Liver (tissue), 9 donors: Measurements from ENCODE around the gene PPP1R26. TPM values are rescaled to one million over a fixed set of nuclear protein-coding genes. Genes with fewer than 3 reads are reported as not detected.

Experiments used
- DNase-seq: peaks from one replicate; pipeline ENCODE4 v3.0.0-alpha.2; 2017; ENCODE audit warnings: low spot score
- H3K27ac ChIP-seq, 2 donors: one replicate each; pipeline ENCODE4 v1.7.0; 2013; ENCODE audit warnings: inconsistent platforms in 2 of 2, low read length in 2 of 2, control low read depth in 1 of 2, low read depth in 1 of 2, mild to moderate bottlenecking in 1 of 2
- H3K27me3 ChIP-seq, 4 donors: one replicate each; pipeline versions ENCODE4 v1.6.1 to v1.7.0; 2013; ENCODE audit warnings: low read length in 3 of 4, inconsistent platforms in 1 of 4, mild to moderate bottlenecking in 1 of 4, moderate library complexity in 1 of 4; ENCODE audit not compliant: control insufficient read depth in 4 of 4, insufficient read depth in 4 of 4
- H3K36me3 ChIP-seq, 4 donors: one replicate each; pipeline versions ENCODE4 v1.6.1 to v1.7.0; 2013; ENCODE audit warnings: low read length in 3 of 4, mild to moderate bottlenecking in 3 of 4, low read depth in 1 of 4, moderate library complexity in 1 of 4; ENCODE audit not compliant: control insufficient read depth in 4 of 4, insufficient read depth in 3 of 4
- H3K4me1 ChIP-seq, 4 donors: one replicate each; pipeline versions ENCODE4 v1.6.1 to v1.7.0; 2013; ENCODE audit warnings: low read length in 3 of 4, mild to moderate bottlenecking in 3 of 4, moderate library complexity in 1 of 4; ENCODE audit not compliant: control insufficient read depth in 4 of 4, insufficient read depth in 4 of 4
- H3K4me3 ChIP-seq, 3 donors: one replicate each; pipeline versions ENCODE4 v1.6.1 to v1.7.0; 2013; ENCODE audit warnings: low read length in 3 of 3, control low read depth in 1 of 3, low read depth in 1 of 3, mild to moderate bottlenecking in 1 of 3
- H3K9ac ChIP-seq, 2 donors: one replicate each; pipeline ENCODE4 v1.7.0; 2013; ENCODE audit warnings: low read length in 2 of 2, mild to moderate bottlenecking in 2 of 2, moderate library complexity in 2 of 2, control low read depth in 1 of 2, low read depth in 1 of 2
- H3K9me3 ChIP-seq, 4 donors: one replicate each; pipeline versions ENCODE4 v1.6.1 to v1.7.0; 2013; ENCODE audit warnings: low read length in 3 of 4; ENCODE audit not compliant: control insufficient read depth in 4 of 4
- EGR1 ChIP-seq, 2 donors: IDR thresholded peaks; 2 replicates each; pipeline ENCODE4 v1.6.1; 2016 to 2018; ENCODE audit warnings: antibody characterized with exemption in 2 of 2, low read depth in 2 of 2
- FOXA1 ChIP-seq: IDR thresholded peaks from 2 replicates; pipeline ENCODE4 v1.6.1; 2016; ENCODE audit warnings: antibody characterized with exemption
- FOXA2 ChIP-seq: IDR thresholded peaks from 2 replicates; pipeline ENCODE4 v1.6.1; 2016; ENCODE audit warnings: antibody characterized with exemption
- GABPA ChIP-seq, 2 donors: IDR thresholded peaks in 1 of 2; conservative IDR thresholded peaks in 1 of 2; 2 replicates each; pipeline ENCODE4 v1.6.1; 2016; ENCODE audit warnings: antibody characterized with exemption in 2 of 2, mild to moderate bottlenecking in 1 of 2, moderate library complexity in 1 of 2
- HNF4A ChIP-seq, 2 donors: conservative IDR thresholded peaks; 2 replicates each; pipeline ENCODE4 v1.6.1; 2016; ENCODE audit warnings: antibody characterized with exemption in 2 of 2, mild to moderate bottlenecking in 2 of 2
- HNF4G ChIP-seq: IDR thresholded peaks from 2 replicates; pipeline ENCODE4 v1.6.1; 2016; ENCODE audit warnings: antibody characterized with exemption
- JUND ChIP-seq, 2 donors: IDR thresholded peaks; 2 replicates each; pipeline ENCODE4 v1.6.1; 2016; ENCODE audit warnings: antibody characterized with exemption in 2 of 2
- NR2F2 ChIP-seq: IDR thresholded peaks from 2 replicates; pipeline ENCODE4 v1.6.1; 2016; ENCODE audit warnings: antibody characterized with exemption
- SP1 ChIP-seq: IDR thresholded peaks from 2 replicates; pipeline ENCODE4 v1.6.1; 2018; ENCODE audit warnings: antibody characterized with exemption, mild to moderate bottlenecking
- TAF1 ChIP-seq: conservative IDR thresholded peaks from 2 replicates; pipeline ENCODE4 v1.6.1; 2016; ENCODE audit warnings: antibody characterized with exemption, mild to moderate bottlenecking
- YY1 ChIP-seq: IDR thresholded peaks from 2 replicates; pipeline ENCODE4 v1.6.1; 2016; ENCODE audit warnings: antibody characterized with exemption, mild to moderate bottlenecking
- WGBS: extraction: QIAGEN DNeasy Blood & Tissue Kit; methylation state at CpG from one replicate; pipeline ENCODE4 v1.1.7; 2013; 5-methylcytosine and 5-hydroxymethylcytosine counted together
- polyA plus RNA-seq, 2 donors: library from polyadenylated mRNA; stranded (reverse) in 1 of 2; unstranded in 1 of 2; fragments of 200-250 nt in 1 of 2; fragments of >200 nt in 1 of 2; fragmentation: Nextera tagmentation in 1 of 2; extraction: Ambion mirVana in 1 of 2; gene quantifications; one replicate each; pipeline versions ENCODE4 v1.2.1 to v1.2.3, GENCODE V29; 2013 to 2015
- total RNA-seq, 2 donors: library from RNA; depleted of rRNA; stranded (reverse); fragments of >200 nt; gene quantifications; one replicate each; pipeline ENCODE4 v1.2.3, GENCODE V29; 2014
- TF ChIP-seq, protein P1 (sequence below): IDR thresholded peaks from 2 replicates; pipeline ENCODE4 v1.6.1; 2016; ENCODE audit warnings: antibody characterized with exemption
- TF ChIP-seq, protein P2 (sequence below): IDR thresholded peaks from 2 replicates; pipeline ENCODE4 v1.6.1; 2016; ENCODE audit warnings: antibody characterized with exemption
- TF ChIP-seq, protein P3 (sequence below): fragments of 150-350 bp; IDR thresholded peaks from 2 replicates; pipeline ENCODE4 v1.5.1; 2017; ENCODE audit warnings: improper control_type of control experiment, low read depth, low read length; ENCODE audit not compliant: missing input control
- TF ChIP-seq, protein P4 (sequence below): IDR thresholded peaks from 2 replicates; pipeline ENCODE4 v1.6.1; 2016; ENCODE audit warnings: antibody characterized with exemption, mild to moderate bottlenecking
- TF ChIP-seq, protein P5 (sequence below): IDR thresholded peaks from 2 replicates; pipeline ENCODE4 v1.6.1; 2016; ENCODE audit warnings: antibody characterized with exemption
- donor health status: healthy.
- donor health status: healthy.
- donor health status: healthy.
- donor health status: healthy.
- donor health status: healthy.

The PPP1R26 gene
- total and polyA plus RNA-seq, 4 donors, result 1.5 to 9.5 (median 4.2) TPM

DNA sequence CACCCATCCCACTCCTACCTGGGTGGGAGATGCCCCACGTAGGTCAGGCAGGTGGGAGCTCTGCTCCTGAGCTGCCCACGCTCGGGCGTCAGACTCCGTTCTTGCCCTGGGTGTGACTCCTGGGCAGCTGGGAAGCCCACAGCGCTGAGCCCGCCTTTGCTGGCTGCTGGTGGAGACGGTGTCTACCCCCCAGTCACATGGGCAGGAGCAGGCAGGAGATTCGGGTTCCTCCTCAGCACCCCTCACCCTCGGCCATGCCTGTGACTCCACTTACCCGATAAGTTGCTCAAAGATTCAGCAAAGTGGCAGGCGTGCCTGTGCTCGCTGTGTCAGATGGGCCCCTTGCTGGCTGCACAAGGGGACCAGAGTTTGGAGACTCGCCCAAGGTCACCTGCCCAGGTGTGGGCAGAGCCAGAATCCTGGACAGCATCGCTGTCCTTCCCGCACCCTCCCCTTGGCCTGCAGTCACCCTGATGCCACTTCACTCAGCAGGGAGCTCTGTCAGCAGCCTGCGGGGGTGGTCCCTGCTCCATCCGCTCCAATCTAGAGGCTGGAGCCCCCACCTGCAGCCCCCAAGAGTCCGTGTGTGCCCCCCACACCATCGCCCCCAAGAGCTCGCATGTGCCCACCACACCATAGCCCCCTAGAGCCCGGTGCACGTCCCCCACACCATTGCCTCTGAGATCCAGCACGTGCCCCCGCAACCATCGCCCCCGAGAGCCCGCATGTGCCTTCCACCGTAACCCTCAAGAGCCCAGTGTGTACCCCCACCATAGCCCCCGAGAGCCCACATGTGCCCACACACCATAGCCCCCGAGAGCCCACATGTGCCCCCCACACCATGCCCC lies 45.9 kb downstream of the PPP1R26 start:
- Histone ChIP-seq H3K4me3 (no peak overlapping the region), H3K36me3 (no peaks in the 10 kb centered on the region), H3K4me1 (no peaks in the 10 kb centered on the region), H3K9ac (no peak overlapping the region), H3K9me3 (peaks cover 0 to 2% (median 0%) of the 10 kb centered on the region in 4 donors), H3K27ac (no peak overlapping the region), H3K27me3 (peaks cover 0 to 6% (median under 1%) of the 10 kb centered on the region in 4 donors)
- WGBS, result 80% methylated on average over 31 of the region's 31 CpGs
- TF ChIP-seq TAF1 (no peak), FOXA1 (no peak), GABPA (IDR thresholded peaks at IDR 0.05 in 1 of 2, conservative IDR thresholded peaks at IDR 0.05 in 1 of 2) (no peak), EGR1 (IDR thresholded peaks at IDR 0.05; ENCODE audit: low read depth in 2 of 2) (no peak), HNF4A (conservative IDR thresholded peaks at IDR 0.05) (no peak), SP1 (no peak), NR2F2 (no peak), JUND (IDR thresholded peaks at IDR 0.05) (no peak), FOXA2 (no peak), HNF4G (no peak), YY1 (no peak)
- TF ChIP-seq, protein P1, sequence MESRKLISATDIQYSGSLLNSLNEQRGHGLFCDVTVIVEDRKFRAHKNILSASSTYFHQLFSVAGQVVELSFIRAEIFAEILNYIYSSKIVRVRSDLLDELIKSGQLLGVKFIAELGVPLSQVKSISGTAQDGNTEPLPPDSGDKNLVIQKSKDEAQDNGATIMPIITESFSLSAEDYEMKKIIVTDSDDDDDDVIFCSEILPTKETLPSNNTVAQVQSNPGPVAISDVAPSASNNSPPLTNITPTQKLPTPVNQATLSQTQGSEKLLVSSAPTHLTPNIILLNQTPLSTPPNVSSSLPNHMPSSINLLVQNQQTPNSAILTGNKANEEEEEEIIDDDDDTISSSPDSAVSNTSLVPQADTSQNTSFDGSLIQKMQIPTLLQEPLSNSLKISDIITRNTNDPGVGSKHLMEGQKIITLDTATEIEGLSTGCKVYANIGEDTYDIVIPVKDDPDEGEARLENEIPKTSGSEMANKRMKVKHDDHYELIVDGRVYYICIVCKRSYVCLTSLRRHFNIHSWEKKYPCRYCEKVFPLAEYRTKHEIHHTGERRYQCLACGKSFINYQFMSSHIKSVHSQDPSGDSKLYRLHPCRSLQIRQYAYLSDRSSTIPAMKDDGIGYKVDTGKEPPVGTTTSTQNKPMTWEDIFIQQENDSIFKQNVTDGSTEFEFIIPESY, result no peak
- TF ChIP-seq, protein P2, sequence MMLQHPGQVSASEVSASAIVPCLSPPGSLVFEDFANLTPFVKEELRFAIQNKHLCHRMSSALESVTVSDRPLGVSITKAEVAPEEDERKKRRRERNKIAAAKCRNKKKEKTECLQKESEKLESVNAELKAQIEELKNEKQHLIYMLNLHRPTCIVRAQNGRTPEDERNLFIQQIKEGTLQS, result no peak
- TF ChIP-seq, protein P3, sequence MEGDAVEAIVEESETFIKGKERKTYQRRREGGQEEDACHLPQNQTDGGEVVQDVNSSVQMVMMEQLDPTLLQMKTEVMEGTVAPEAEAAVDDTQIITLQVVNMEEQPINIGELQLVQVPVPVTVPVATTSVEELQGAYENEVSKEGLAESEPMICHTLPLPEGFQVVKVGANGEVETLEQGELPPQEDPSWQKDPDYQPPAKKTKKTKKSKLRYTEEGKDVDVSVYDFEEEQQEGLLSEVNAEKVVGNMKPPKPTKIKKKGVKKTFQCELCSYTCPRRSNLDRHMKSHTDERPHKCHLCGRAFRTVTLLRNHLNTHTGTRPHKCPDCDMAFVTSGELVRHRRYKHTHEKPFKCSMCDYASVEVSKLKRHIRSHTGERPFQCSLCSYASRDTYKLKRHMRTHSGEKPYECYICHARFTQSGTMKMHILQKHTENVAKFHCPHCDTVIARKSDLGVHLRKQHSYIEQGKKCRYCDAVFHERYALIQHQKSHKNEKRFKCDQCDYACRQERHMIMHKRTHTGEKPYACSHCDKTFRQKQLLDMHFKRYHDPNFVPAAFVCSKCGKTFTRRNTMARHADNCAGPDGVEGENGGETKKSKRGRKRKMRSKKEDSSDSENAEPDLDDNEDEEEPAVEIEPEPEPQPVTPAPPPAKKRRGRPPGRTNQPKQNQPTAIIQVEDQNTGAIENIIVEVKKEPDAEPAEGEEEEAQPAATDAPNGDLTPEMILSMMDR, result no peak
- TF ChIP-seq, protein P4, sequence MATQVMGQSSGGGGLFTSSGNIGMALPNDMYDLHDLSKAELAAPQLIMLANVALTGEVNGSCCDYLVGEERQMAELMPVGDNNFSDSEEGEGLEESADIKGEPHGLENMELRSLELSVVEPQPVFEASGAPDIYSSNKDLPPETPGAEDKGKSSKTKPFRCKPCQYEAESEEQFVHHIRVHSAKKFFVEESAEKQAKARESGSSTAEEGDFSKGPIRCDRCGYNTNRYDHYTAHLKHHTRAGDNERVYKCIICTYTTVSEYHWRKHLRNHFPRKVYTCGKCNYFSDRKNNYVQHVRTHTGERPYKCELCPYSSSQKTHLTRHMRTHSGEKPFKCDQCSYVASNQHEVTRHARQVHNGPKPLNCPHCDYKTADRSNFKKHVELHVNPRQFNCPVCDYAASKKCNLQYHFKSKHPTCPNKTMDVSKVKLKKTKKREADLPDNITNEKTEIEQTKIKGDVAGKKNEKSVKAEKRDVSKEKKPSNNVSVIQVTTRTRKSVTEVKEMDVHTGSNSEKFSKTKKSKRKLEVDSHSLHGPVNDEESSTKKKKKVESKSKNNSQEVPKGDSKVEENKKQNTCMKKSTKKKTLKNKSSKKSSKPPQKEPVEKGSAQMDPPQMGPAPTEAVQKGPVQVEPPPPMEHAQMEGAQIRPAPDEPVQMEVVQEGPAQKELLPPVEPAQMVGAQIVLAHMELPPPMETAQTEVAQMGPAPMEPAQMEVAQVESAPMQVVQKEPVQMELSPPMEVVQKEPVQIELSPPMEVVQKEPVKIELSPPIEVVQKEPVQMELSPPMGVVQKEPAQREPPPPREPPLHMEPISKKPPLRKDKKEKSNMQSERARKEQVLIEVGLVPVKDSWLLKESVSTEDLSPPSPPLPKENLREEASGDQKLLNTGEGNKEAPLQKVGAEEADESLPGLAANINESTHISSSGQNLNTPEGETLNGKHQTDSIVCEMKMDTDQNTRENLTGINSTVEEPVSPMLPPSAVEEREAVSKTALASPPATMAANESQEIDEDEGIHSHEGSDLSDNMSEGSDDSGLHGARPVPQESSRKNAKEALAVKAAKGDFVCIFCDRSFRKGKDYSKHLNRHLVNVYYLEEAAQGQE, result no peak
- TF ChIP-seq, protein P5, sequence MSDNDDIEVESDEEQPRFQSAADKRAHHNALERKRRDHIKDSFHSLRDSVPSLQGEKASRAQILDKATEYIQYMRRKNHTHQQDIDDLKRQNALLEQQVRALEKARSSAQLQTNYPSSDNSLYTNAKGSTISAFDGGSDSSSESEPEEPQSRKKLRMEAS, result no peak
- peak; percentile 27 for DNase-seq
